Adrenal gland (tissue), 5 donors: ENCODE measurements around the gene HHEX.

Experiments used
- POLR2A ChIP-seq, 2 donors: fragments of 450-650 bp; IDR thresholded peaks; one replicate each; pipeline ENCODE4 v1.6.1; 2017; ENCODE audit warnings: antibody characterized with exemption in 2 of 2, mild to moderate bottlenecking in 2 of 2, moderate library complexity in 1 of 2
- TF ChIP-seq, protein P1 (sequence below), 6 experiments: fragments of 450-650 bp in 4 of 6; fragments of 200-600 bp in 2 of 6; sonication (generic) in 1 of 6; IDR thresholded peaks; 1 replicate in 5 of 6; 2 replicates in 1 of 6; pipeline versions ENCODE4 v1.5.1 to v1.8.0; 2016 to 2021; ENCODE audit warnings: antibody characterized with exemption in 6 of 6, mild to moderate bottlenecking in 2 of 6, moderate library complexity in 1 of 6
- donor health status: DM: no; HTN: no; CAD: no.

- TF ChIP-seq, protein P1, sequence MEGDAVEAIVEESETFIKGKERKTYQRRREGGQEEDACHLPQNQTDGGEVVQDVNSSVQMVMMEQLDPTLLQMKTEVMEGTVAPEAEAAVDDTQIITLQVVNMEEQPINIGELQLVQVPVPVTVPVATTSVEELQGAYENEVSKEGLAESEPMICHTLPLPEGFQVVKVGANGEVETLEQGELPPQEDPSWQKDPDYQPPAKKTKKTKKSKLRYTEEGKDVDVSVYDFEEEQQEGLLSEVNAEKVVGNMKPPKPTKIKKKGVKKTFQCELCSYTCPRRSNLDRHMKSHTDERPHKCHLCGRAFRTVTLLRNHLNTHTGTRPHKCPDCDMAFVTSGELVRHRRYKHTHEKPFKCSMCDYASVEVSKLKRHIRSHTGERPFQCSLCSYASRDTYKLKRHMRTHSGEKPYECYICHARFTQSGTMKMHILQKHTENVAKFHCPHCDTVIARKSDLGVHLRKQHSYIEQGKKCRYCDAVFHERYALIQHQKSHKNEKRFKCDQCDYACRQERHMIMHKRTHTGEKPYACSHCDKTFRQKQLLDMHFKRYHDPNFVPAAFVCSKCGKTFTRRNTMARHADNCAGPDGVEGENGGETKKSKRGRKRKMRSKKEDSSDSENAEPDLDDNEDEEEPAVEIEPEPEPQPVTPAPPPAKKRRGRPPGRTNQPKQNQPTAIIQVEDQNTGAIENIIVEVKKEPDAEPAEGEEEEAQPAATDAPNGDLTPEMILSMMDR (IDR thresholded peaks at IDR 0.05) = no peak
- no peak for TF ChIP-seq POLR2A (IDR thresholded peaks at IDR 0.05)
Measured at GRCh38 chr10:92720831-92721165, 31.0 kb downstream of the HHEX start.
